MV-4-11 (cell line): ENCODE measurements around the gene METTL15.
"Not testable (repeated sequence)": the region's sequence is repeated elsewhere in the genome, so short reads cannot be mapped to it uniquely, and the experiment has no call there.

ENCODE experiments used
- DNase-seq: peaks from one replicate; lab custom pipeline; 2025; lab: John Stamatoyannopoulos, UW

Gene METTL15, protein sequence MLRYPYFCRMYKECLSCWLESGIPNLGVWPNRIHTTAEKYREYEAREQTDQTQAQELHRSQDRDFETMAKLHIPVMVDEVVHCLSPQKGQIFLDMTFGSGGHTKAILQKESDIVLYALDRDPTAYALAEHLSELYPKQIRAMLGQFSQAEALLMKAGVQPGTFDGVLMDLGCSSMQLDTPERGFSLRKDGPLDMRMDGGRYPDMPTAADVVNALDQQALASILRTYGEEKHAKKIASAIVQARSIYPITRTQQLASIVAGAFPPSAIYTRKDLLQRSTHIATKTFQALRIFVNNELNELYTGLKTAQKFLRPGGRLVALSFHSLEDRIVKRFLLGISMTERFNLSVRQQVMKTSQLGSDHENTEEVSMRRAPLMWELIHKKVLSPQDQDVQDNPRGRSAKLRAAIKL

DNA sequence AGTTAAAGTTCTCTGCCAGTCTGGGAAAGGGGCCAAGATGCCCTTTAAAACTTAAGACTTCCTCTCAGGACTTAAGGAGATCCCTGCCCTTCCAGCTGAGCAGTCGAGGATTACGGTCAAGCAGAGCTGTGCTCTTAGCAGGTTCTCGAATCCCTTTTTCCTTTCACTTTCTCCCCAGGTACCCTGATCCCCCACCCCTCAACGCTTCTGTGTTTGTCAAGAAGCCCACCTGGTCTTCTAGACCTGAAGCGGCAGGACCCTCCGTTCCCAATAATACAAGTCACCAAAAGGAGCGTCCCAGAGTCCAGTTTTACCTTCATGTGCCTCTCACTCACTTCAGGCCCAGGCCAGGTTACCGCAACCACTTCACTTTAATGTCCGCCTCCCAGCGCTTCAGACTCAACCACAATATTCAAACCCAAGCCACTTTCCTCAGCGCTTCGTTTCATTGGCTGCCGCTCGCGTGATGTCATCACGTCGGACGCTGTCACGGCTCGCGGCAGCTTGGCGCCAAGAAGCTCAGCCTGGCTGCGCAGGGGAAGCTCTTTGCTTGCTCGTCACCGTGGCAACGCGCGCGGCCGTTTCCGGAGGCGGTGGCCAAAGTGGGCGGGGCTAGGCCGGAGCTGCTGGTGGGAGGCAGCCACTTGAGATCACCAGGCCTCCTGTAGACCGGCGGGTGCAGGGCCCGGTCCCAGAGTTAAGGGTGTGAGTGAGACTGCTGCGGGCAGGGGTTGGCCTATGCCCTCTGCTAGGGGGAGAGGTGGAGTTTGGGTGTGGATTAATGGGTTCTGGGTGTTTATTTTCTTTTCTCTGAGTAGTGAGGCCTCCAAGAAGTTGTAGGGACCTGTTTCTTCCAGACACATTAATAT is at the start of gene METTL15, which contains the start of gene KIF18A:
TSS of gene METTL15 (plus strand) at position 639 of the 869 bp plus-strand sequence. CDS start 4,947 bp downstream, outside the sequence.
TSS of gene KIF18A (minus strand) at position 407 of the 869 bp plus-strand sequence. CDS start 10,209 bp downstream, outside the sequence.
- peak; percentile 99 for DNase-seq

- no peak for DNase-seq
Observed at GRCh38 chr11:28071305-28071704, 36.9 kb upstream of the METTL15 start.

DNA sequence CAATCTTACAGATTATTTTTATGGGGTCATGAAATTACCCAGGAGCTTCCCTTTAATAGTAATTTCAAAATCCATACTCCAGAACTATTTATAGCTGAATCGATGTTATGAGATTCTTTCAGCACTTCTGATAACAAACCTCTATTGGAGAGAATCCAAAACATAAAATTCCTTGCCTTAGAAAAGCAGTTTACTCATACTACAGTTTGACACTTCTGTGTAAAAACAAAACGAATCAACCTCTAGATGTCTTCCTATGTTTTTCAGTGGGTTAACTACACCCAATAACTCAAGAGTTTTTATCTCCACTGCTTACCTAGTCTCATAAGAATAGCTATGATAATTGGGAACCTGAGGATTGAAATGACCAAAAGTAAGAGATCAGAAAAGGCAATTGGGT is 35.9 kb upstream of the METTL15 start:
- no peak for DNase-seq

- DNase-seq = no peak
Observed at GRCh38 chr11:28077521-28077920, 30.7 kb upstream of the METTL15 start.

DNA sequence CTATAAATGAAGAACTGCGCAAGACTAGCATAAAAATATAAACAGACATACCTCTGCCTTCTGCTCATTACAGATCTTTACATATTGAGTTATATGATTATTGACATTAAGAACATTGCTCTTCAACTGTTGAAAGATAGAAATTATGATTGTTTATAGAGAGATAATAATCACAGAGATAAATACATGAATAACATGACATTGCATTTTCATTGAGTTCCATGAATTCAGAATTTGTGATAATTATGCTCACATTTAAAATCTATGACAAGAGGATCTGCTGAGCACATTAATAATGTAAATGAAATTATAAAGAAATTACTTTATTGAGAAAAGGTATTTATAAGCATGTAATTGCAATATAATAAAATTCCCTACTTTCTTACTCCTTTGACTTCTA is 25.1 kb upstream of the METTL15 start:
- DNase-seq = no peak

- DNase-seq = no peak
Observed at GRCh38 chr11:28086569-28086968, 21.6 kb upstream of the METTL15 start.

GRCh38 chr11:28087192-28087591 is 21.0 kb upstream of the METTL15 start:
- DNase-seq = not testable (repeated sequence)

GRCh38 chr11:28087693-28088092 is 20.5 kb upstream of the METTL15 start:
- DNase-seq = not testable (repeated sequence)

GRCh38 chr11:28089378-28089777 is 18.8 kb upstream of the METTL15 start:
- peak; percentile 35 for DNase-seq

GRCh38 chr11:28090052-28090749 is 18.0 kb upstream of the METTL15 start:
- no peak for DNase-seq

GRCh38 chr11:28092786-28093185 is 15.4 kb upstream of the METTL15 start:
- DNase-seq = no peak

DNA sequence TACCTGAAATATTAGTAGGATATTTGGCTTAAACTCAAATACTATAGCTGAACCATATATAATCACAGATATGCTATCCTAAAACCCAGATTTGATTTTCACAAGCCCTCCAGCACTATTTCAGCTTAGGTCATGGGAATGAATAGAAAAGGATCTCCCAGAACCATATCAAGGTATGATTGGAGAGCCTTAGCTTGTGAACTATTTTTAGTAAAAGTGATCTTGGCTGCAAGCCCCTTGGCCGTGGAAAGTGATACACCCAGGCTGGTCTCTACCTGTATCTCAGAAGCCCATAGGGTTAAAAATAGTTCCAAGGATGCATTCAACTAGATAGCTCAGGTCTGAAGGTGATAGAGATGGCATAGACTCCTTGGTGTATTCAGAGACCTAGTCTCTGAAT is 9.9 kb upstream of the METTL15 start:
- DNase-seq = no peak

GRCh38 chr11:28099715-28100114 is 8.5 kb upstream of the METTL15 start:
- DNase-seq = no peak

DNA sequence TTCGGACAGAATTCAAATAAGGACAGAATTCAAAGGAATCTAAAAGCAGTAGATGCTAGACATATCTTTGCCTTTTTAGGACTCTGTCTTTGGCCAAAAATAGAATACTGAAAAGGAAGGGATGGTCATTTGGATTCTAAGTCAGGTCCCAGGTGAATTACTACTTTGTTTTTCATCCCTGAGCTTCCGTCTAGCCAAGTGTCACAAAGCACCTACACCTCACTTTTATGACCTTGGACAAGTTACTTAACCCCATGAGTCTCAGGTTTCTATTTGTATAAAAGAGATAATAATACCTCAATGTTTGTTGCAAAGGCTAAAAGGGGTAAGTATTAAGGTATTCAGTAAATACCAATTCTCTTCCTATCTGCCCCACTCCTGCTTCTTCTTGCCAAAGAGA is 7.5 kb upstream of the METTL15 start:
- no peak for DNase-seq

GRCh38 chr11:28102300-28102699 is 5.9 kb upstream of the METTL15 start:
- DNase-seq = not testable (repeated sequence)

GRCh38 chr11:28104425-28104824 is 3.8 kb upstream of the METTL15 start:
- no peak for DNase-seq

DNA sequence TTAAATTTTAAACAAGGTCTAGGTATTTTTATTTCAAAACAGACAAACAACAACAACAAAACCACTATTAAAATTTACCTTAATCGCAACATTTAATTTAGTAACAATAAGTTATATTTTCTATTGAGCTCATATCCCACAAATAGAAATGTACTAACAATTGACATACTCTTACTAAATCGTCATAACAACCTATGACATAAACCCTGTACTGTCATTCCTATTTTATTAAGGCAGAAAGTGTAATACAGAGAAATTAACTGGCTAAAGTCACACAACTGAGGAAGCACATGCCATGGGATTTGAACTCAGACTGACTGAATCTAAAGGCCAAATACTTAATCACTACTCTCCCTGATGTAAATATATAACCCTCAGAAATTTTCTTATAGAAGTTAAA is 3.2 kb upstream of the METTL15 start:
- DNase-seq = no peak

DNA sequence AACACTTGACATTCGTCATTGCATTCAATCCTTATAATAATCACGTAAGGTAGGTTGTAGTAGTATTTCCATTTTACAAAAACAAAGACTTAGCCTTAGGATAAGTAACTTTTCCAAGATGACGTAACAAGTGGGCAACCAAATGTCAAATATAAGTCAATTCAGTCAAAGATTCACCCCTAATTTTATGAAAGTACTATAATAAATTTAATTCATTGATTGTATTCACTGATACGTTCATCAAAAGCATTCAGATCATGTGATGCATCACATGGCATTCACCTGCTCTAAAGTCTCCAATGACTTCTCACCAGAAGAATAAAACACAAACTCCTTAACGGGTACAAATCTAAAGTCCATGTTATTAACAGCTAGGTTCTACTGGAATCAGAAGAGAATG is 2.3 kb upstream of the METTL15 start:
- no peak for DNase-seq

DNA sequence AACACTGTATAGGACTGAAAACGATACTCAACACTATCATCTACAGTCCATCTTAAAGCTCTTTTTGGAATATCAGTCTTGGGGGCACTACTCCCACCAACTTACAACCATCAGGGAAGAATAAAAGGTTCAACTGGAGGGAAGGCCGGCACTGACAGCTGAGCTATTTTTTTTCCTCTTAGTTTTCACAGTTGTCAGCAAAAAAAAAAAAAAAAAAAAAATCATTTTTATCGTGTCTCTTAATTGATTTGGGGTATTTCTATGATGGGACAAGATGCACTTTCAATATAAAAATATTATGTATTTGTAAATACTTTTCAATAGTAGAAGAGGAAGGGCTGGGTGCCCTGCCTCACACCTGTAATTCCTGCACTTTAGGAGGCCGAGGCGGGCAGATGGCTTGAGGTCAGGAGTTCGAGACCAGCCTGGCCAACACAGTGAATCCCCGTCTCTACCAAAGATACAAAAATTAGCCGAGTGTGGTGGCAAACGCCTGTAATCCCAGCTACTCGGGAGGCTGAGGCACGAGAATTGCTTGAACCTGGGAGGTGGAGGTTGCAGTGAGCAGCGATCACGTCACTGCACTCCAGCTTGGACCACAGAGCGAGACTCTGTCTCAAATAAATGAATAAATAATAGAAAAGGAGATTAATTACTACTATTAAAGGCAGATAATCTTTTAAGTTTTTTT is 1.7 kb upstream of the METTL15 start:
- DNase-seq = no peak

DNA sequence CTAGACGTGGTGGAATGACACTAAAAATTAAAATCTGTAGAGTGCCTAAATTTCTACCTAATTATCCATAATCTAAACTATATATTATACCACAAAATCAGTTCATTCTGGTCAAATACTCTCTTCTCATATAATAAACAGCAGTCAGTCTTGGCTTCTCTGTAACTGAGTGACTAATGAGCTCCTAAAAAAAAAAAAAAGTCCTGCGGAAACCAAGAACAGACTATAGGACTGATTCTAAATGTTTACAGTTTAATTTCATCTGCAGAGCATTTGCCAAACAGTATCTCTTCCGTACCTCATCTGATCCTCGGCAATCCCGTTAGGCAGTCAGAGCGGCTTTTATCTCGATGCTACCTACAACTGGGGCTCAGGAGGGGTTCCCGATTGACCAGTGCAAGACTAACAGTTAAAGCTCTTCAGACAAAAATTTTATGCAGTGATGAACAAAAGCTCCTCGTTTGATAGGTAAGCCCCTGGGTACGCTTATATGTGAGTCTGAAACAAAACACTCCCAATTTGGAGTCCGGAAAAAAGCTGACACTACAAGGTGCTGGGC is 918 bp upstream of the METTL15 start:
- no peak for DNase-seq

GRCh38 chr11:28108958-28109357 is 770 bp downstream of the METTL15 start:
- no peak for DNase-seq
